Thymus (tissue), 11 donors: ENCODE measurements around the gene MGAT4B. TPM values are rescaled to one million over a fixed set of nuclear protein-coding genes. Genes with fewer than 3 reads are reported as not detected.

Experiments
- DNase-seq, 9 donors: peaks; one replicate each; pipeline ENCODE4 v3.0.0-alpha.2; 2013; ENCODE audit warnings: low spot score in 9 of 9, low read depth in 6 of 9, missing footprints in 1 of 9
- H3K27ac ChIP-seq, 2 donors: one replicate each; pipeline ENCODE4 v1.5.1; 2013; ENCODE audit warnings: control low read depth in 1 of 2, low read depth in 1 of 2, low read length in 1 of 2, mild to moderate bottlenecking in 1 of 2, moderate library complexity in 1 of 2
- H3K27me3 ChIP-seq, 2 donors: one replicate each; pipeline ENCODE4 v1.5.1; 2013; ENCODE audit warnings: low read length in 1 of 2; ENCODE audit not compliant: control insufficient read depth in 2 of 2, insufficient read depth in 1 of 2
- H3K36me3 ChIP-seq, 2 donors: one replicate each; pipeline ENCODE4 v1.5.1; 2013; ENCODE audit warnings: low read length in 1 of 2, mild to moderate bottlenecking in 1 of 2, moderate library complexity in 1 of 2; ENCODE audit not compliant: control insufficient read depth in 2 of 2, insufficient read depth in 2 of 2
- H3K4me1 ChIP-seq, 2 donors: one replicate each; pipeline ENCODE4 v1.5.1; 2013; ENCODE audit warnings: low read length in 2 of 2; ENCODE audit not compliant: control insufficient read depth in 2 of 2, insufficient read depth in 2 of 2
- H3K4me3 ChIP-seq, 2 donors: one replicate each; pipeline ENCODE4 v1.5.1; 2013; ENCODE audit warnings: low read length in 2 of 2, control low read depth in 1 of 2, mild to moderate bottlenecking in 1 of 2
- H3K9me3 ChIP-seq, 2 donors: one replicate each; pipeline ENCODE4 v1.5.1; 2013; ENCODE audit warnings: low read length in 1 of 2, mild to moderate bottlenecking in 1 of 2; ENCODE audit not compliant: control insufficient read depth in 2 of 2, insufficient read depth in 1 of 2
- WGBS: extraction: QIAGEN DNeasy Blood & Tissue Kit; methylation state at CpG from one replicate; pipeline ENCODE4 v1.1.7; 2013; 5-methylcytosine and 5-hydroxymethylcytosine counted together
- polyA plus RNA-seq: library from polyadenylated mRNA; stranded (reverse); fragments of 200-250 nt; gene quantifications from one replicate; pipeline ENCODE4 v1.2.3, GENCODE V29; 2013
- total RNA-seq: library from RNA; stranded (reverse); fragments of 120-200 nt; gene quantifications from one replicate; pipeline ENCODE4 v1.2.4, GENCODE V29; 2013
- donor health status: healthy.

The MGAT4B gene
- total and polyA plus RNA-seq, 2 donors = 23.6 to 56.7 TPM

GRCh38 chr5:179781846-179782245 is 24.8 kb downstream of the MGAT4B start:
- no peak overlapping the region for H3K4me3 ChIP-seq
- no peaks in the 10 kb centered on the region for H3K9me3 ChIP-seq
- H3K4me1 ChIP-seq = no peaks in the 10 kb centered on the region
- DNase-seq = no peak
- no peak overlapping the region for H3K27ac ChIP-seq
- H3K36me3 ChIP-seq = peaks cover 24 to 37% of the 10 kb centered on the region in 2 donors
- no peaks in the 10 kb centered on the region for H3K27me3 ChIP-seq
- WGBS = over 99% methylated on average over 4 of the region's 4 CpGs

DNA sequence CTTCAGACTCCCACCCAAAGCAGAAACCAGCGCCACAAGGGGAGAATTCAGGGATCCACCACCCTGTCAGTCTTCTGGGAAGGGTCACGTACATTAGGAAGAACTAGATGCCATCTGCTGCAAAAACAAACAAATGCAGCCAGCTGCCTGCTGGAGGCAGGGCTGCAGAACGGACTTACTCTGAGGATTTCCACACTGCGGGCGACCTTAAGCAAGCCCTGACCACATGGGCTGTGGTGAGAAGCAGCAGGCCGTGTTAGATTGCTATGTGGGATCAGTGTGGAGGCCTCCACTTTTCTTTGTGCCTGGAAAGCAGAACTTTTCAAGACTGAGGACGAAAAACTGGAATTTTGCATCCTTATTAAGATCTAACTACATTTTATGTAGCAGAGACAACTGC is 26.3 kb downstream of the MGAT4B start:
- no peak overlapping the region for H3K27ac ChIP-seq
- WGBS = 96% methylated on average over 7 of the region's 7 CpGs
- DNase-seq = no peak

GRCh38 chr5:179779826-179780225 is 26.8 kb downstream of the MGAT4B start:
- Histone ChIP-seq H3K36me3 (peaks cover 44 to 55% of the 10 kb centered on the region in 2 donors), H3K4me3 (no peak overlapping the region), H3K4me1 (no peaks in the 10 kb centered on the region), H3K9me3 (no peaks in the 10 kb centered on the region), H3K27me3 (no peaks in the 10 kb centered on the region), H3K27ac (no peak overlapping the region)
- WGBS = over 99% methylated on average over 4 of the region's 4 CpGs
- no peak for DNase-seq

More for the DNA sequence above, 26.3 kb downstream of the MGAT4B start:
- Histone ChIP-seq H3K27me3 (no peaks in the 10 kb centered on the region), H3K4me3 (no peak overlapping the region), H3K36me3 (peaks cover 39 to 51% of the 10 kb centered on the region in 2 donors), H3K4me1 (no peaks in the 10 kb centered on the region), H3K9me3 (no peaks in the 10 kb centered on the region)

DNA sequence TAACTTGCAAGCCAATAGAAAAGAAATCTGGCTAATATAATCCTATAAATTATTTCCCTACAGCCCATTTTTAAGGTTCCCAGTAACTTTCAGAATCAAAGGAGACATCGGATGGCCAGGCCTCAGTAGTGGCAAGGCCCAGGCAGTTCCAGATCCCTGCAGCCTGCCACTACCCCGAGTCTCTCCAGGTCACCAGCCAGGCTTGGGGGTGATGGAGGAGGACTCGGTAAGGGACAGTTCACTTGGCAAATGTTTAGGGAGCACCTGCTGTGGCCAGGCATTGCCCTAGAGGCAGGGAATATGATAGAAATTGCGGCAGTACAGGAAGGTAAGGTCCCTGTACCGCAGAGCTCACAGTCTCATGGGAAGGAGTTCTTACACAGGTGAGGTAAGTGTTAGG is 28.1 kb downstream of the MGAT4B start:
- DNase-seq = no peak
- Histone ChIP-seq H3K27ac (no peak overlapping the region), H3K4me3 (no peak overlapping the region), H3K27me3 (no peaks in the 10 kb centered on the region), H3K4me1 (no peaks in the 10 kb centered on the region), H3K9me3 (no peaks in the 10 kb centered on the region), H3K36me3 (peaks cover 57 to 68% of the 10 kb centered on the region in 2 donors)
- 99% methylated on average over 5 of the region's 5 CpGs for WGBS

DNA sequence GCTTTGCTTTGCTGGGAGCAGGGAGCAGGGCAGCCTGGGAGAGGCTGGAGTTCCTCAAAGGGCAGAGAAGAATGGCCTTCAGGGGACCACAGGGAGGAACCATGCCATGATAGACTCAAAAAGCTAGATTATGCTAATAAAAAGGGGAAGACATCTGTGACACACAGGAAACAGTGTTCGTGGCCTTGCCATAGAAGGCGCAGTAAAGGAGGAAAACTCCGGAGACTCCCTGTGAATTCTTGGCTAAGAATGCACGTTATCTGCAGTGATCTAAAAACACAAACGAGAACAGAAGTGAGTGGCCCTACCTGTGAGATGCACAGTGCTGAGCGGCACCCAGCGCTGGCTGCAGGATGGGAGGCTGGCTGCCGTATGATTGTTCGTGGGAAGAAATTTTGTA is 28.8 kb downstream of the MGAT4B start:
- no peaks in the 10 kb centered on the region for H3K27me3 ChIP-seq
- no peak overlapping the region for H3K27ac ChIP-seq
- H3K4me3 ChIP-seq = no peak overlapping the region
- DNase-seq = no peak
- no peaks in the 10 kb centered on the region for H3K9me3 ChIP-seq
- peaks cover 62 to 71% of the 10 kb centered on the region in 2 donors for H3K36me3 ChIP-seq
- WGBS = 82% methylated on average over 9 of the region's 9 CpGs
- H3K4me1 ChIP-seq = no peaks in the 10 kb centered on the region

GRCh38 chr5:179777456-179777855 is 29.2 kb downstream of the MGAT4B start:
- no peak overlapping the region for H3K27ac ChIP-seq
- WGBS = 97% methylated on average over 10 of the region's 10 CpGs
- H3K27me3 ChIP-seq = no peaks in the 10 kb centered on the region
- no peak overlapping the region for H3K4me3 ChIP-seq
- no peak for DNase-seq
- H3K36me3 ChIP-seq = peaks cover 64 to 74% of the 10 kb centered on the region in 2 donors
- no peaks in the 10 kb centered on the region for H3K9me3 ChIP-seq
- H3K4me1 ChIP-seq = no peaks in the 10 kb centered on the region

GRCh38 chr5:179776411-179776938 is 30.2 kb downstream of the MGAT4B start:
- Histone ChIP-seq H3K4me3 (no peak overlapping the region), H3K36me3 (peaks cover 72 to 79% of the 10 kb centered on the region in 2 donors), H3K4me1 (no peaks in the 10 kb centered on the region), H3K9me3 (no peaks in the 10 kb centered on the region), H3K27me3 (no peaks in the 10 kb centered on the region), H3K27ac (no peak overlapping the region)
- WGBS = 94% methylated on average over 11 of the region's 11 CpGs
- DNase-seq = no peak

GRCh38 chr5:179774442-179774841 is 32.2 kb downstream of the MGAT4B start:
- H3K27ac ChIP-seq = no peak overlapping the region
- no peak for DNase-seq
- H3K36me3 ChIP-seq = peaks cover 82 to 86% of the 10 kb centered on the region in 2 donors
- H3K4me3 ChIP-seq = no peak overlapping the region
- over 99% methylated on average over 12 of the region's 12 CpGs for WGBS
- no peaks in the 10 kb centered on the region for H3K27me3 ChIP-seq
- no peaks in the 10 kb centered on the region for H3K9me3 ChIP-seq
- H3K4me1 ChIP-seq = no peaks in the 10 kb centered on the region

DNA sequence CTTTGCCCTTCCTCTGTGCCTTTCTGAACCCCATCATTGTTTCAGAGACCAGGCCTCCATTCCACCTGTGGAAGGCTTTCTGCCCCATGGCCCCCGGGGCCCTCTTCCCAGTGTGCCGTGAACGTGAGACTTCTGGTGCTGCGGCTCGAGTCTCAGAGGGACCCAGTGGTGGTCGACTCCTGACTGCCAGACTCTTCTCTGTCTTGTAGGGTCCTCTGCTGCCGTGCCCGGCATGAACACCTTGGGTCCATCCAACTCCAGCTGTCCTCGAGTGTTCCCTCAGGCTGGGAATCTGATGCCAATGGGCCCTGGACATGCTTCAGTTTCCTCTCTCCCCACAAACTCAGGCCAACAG is 33.0 kb downstream of the MGAT4B start:
- Histone ChIP-seq H3K9me3 (no peaks in the 10 kb centered on the region), H3K4me3 (no peak overlapping the region), H3K27ac (no peak overlapping the region), H3K4me1 (no peaks in the 10 kb centered on the region), H3K27me3 (no peaks in the 10 kb centered on the region), H3K36me3 (peaks cover 87 to 88% of the 10 kb centered on the region in 2 donors)
- WGBS = over 99% methylated on average over 9 of the region's 9 CpGs
- DNase-seq = no peak

- Histone ChIP-seq H3K4me3 (no peak overlapping the region), H3K4me1 (no peaks in the 10 kb centered on the region), H3K36me3 (peaks cover 85 to 92% of the 10 kb centered on the region in 2 donors), H3K27me3 (no peaks in the 10 kb centered on the region), H3K9me3 (no peaks in the 10 kb centered on the region), H3K27ac (no peak overlapping the region)
- 98% methylated on average over 6 of the region's 6 CpGs for WGBS
- DNase-seq = no peak
Observed at GRCh38 chr5:179772351-179772750, 34.3 kb downstream of the MGAT4B start.
